H1 (cell line): ENCODE data around the gene MYH16.

ENCODE experiments used
- CBX5 ChIP-seq: fragments of 300-800, 300-1000 bp; sonication (generic); IDR thresholded peaks from 2 replicates; pipeline ENCODE4 v1.7.1; 2016; ENCODE audit warnings: antibody characterized with exemption, low read length, low read depth
- CBX8 ChIP-seq: fragments of 300-800, 300-1000 bp; sonication (generic); IDR thresholded peaks from 2 replicates; pipeline ENCODE4 v1.7.1; 2016; ENCODE audit warnings: low read depth, low read length, borderline replicate concordance
- CTCF ChIP-seq, 3 experiments: IDR thresholded peaks; 1 replicate in 2 of 3; 2 replicates in 1 of 3; pipeline versions ENCODE4 v1.5.1 to v1.6.1; 2011; ENCODE audit warnings: low read length in 3 of 3, mild to moderate bottlenecking in 3 of 3, inconsistent platforms in 2 of 3, low read depth in 1 of 3, moderate library complexity in 1 of 3; ENCODE audit not compliant: insufficient read depth in 1 of 3; ENCODE audit errors: control extremely low read depth in 1 of 3
- EZH2 ChIP-seq: fragments of 200-600 bp; sonication (generic); IDR thresholded peaks from 2 replicates; pipeline ENCODE4 v1.7.1; 2012; ENCODE audit warnings: low read depth, mild to moderate bottlenecking, moderate library complexity, low read length, inconsistent platforms; ENCODE audit not compliant: severe bottlenecking
- FOSL1 ChIP-seq: IDR thresholded peaks from 2 replicates; pipeline ENCODE4 v1.6.1; 2011; ENCODE audit warnings: mild to moderate bottlenecking, low read depth, low read length, moderate library complexity; ENCODE audit not compliant: insufficient read depth
- POLR2A ChIP-seq, 2 experiments: IDR thresholded peaks; 1 replicate in 1 of 2; 2 replicates in 1 of 2; pipeline ENCODE4 v1.6.1; 2011; ENCODE audit warnings: low read depth in 2 of 2, low read length in 2 of 2, mild to moderate bottlenecking in 2 of 2; ENCODE audit errors: control extremely low read depth in 1 of 2
- RAD21 ChIP-seq, 2 experiments: IDR thresholded peaks in 1 of 2; conservative IDR thresholded peaks in 1 of 2; 2 replicates each; pipeline ENCODE4 v1.6.1; 2011; ENCODE audit warnings: low read depth in 2 of 2, low read length in 2 of 2, improper control_type of control experiment in 1 of 2, inconsistent platforms in 1 of 2, mild to moderate bottlenecking in 1 of 2, moderate library complexity in 1 of 2
- SIN3A ChIP-seq, 2 experiments: IDR thresholded peaks in 1 of 2; conservative IDR thresholded peaks in 1 of 2; 2 replicates each; pipeline ENCODE4 v1.6.1; 2011 to 2012; ENCODE audit warnings: low read length in 2 of 2, improper control_type of control experiment in 1 of 2, low read depth in 1 of 2, mild to moderate bottlenecking in 1 of 2
- SP1 ChIP-seq: IDR thresholded peaks from 2 replicates; pipeline ENCODE4 v1.6.1; 2011; ENCODE audit warnings: low read depth, low read length
- TCF12 ChIP-seq: IDR thresholded peaks from 2 replicates; pipeline ENCODE4 v1.6.1; 2011; ENCODE audit warnings: low read depth, mild to moderate bottlenecking, low read length
- TEAD4 ChIP-seq: IDR thresholded peaks from 2 replicates; pipeline ENCODE4 v1.6.1; 2012; ENCODE audit warnings: low read depth, low read length, inconsistent platforms, mixed read lengths
- YY1 ChIP-seq: IDR thresholded peaks from 2 replicates; pipeline ENCODE4 v1.6.1; 2011; ENCODE audit warnings: low read depth, mild to moderate bottlenecking, low read length

DNA sequence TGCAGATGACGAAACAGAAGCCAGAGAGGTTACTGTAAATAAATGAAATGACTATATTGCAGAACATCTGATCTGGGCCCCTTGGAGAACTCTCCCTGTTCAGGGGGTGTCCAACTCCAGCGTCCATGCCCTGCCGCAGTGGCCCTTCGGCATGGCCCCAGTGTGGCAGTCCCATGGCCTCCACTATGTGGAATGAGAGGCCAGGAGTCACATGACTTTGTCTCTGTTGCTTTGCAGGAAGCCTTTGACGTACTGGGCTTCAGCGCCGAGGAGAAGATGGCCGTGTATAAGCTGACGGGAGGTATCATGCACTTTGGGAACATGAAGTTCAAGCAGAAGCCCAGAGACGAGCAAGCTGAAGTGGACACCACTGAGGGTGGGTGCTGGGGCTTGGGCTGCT, 15.6 kb upstream of the MYH16 start:
- TF ChIP-seq SIN3A (conservative IDR thresholded peaks at IDR 0.05 in 1 of 2, IDR thresholded peaks at IDR 0.05 in 1 of 2; ENCODE audit: low read depth in 1 of 2, low read length in 2 of 2) = no peak
- no peak for TF ChIP-seq FOSL1
- TF ChIP-seq CBX8 = no peak
- TF ChIP-seq SP1 = no peak
- TF ChIP-seq TEAD4 = no peak
- no peak for TF ChIP-seq YY1
- no peak for TF ChIP-seq CTCF (IDR thresholded peaks at IDR 0.05; ENCODE audit: control extremely low read depth in 1 of 3, insufficient read depth in 1 of 3, low read depth in 1 of 3, low read length in 3 of 3)
- no peak for TF ChIP-seq TCF12
- TF ChIP-seq RAD21 (IDR thresholded peaks at IDR 0.05 in 1 of 2, conservative IDR thresholded peaks at IDR 0.05 in 1 of 2; ENCODE audit: low read depth in 2 of 2, low read length in 2 of 2) = no peak
- TF ChIP-seq POLR2A (IDR thresholded peaks at IDR 0.05; ENCODE audit: control extremely low read depth in 1 of 2, low read depth in 2 of 2, low read length in 2 of 2) = no peak
- TF ChIP-seq CBX5 = no peak
- no peak for TF ChIP-seq EZH2
